Left lung (tissue), 10 donors: ENCODE results near the gene SDF2L1. TPM values are rescaled to one million over a fixed set of nuclear protein-coding genes. Genes with fewer than 3 reads are reported as not detected.
"Not testable (repeated sequence)": the region's sequence is repeated elsewhere in the genome, so short reads cannot be mapped to it uniquely, and the experiment has no call there.

ENCODE experiments used
- ATAC-seq: fragments of 200-7000 bp; cut with Tn5 transposase; one replicate; pipeline ENCODE4 v1.9.1; 2020; ENCODE audit warnings: moderate library complexity
- DNase-seq, 4 donors: peaks; one replicate each; pipeline ENCODE4 v3.0.0-alpha.2; 2013 to 2020
- H3K27ac ChIP-seq, 2 donors: fragments of 200-600 bp; sonication (generic) in 1 of 2; one replicate each; pipeline versions ENCODE4 v1.5.0 to v1.8.0; 2020 to 2021
- H3K27me3 ChIP-seq, 2 donors: fragments of 200-600 bp; sonication (generic) in 1 of 2; one replicate each; pipeline versions ENCODE4 v1.5.0 to v1.8.0; 2020 to 2021
- H3K36me3 ChIP-seq, 2 donors: fragments of 200-600 bp; sonication (generic) in 1 of 2; one replicate each; pipeline versions ENCODE4 v1.5.0 to v1.8.0; 2020 to 2021
- H3K4me1 ChIP-seq, 2 donors: fragments of 200-600 bp; one replicate each; pipeline ENCODE4 v1.8.0; 2021
- H3K4me3 ChIP-seq, 2 donors: fragments of 200-600 bp; sonication (generic) in 1 of 2; one replicate each; pipeline versions ENCODE4 v1.5.0 to v1.8.0; 2020 to 2021; ENCODE audit warnings: mild to moderate bottlenecking in 1 of 2
- H3K9me3 ChIP-seq, 2 donors: fragments of 200-600 bp; sonication (generic) in 1 of 2; one replicate each; pipeline versions ENCODE4 v1.5.0 to v1.8.0; 2020 to 2021
- intact Hi-C, 2 donors: fragments of 100-400 bp; cut with DNase I; formaldehyde crosslinking; loops; one replicate each; pipeline versions ENCODE4 v1.11.2 to v1.14.2; 2022
- polyA plus RNA-seq, 6 donors: library from polyadenylated mRNA; unstranded; fragments of 120-200 nt; gene quantifications; one replicate each; pipeline ENCODE4 v1.2.1, GENCODE V29; 2013; ENCODE audit not compliant: insufficient read length in 6 of 6
- total RNA-seq, 2 donors: library from RNA; stranded (reverse); fragmentation: NEBNext Ultra II Directional; extraction: Animal tissue kit (Norgen Biotek cat#: 25700); gene quantifications; one replicate each; pipeline ENCODE4 v1.2.1, GENCODE V29; 2021
- TF ChIP-seq, protein P1 (sequence below), 2 donors: fragments of 200-600 bp; sonication (generic) in 1 of 2; IDR thresholded peaks; one replicate each; pipeline versions ENCODE4 v1.5.0 to v1.8.0; 2021; ENCODE audit warnings: antibody characterized with exemption in 2 of 2
- donor health status: DM: no; HTN: yes; CAD: no.
- donor health status: DM: no; HTN: no; CAD: no.

Gene SDF2L1
- total and polyA plus RNA-seq, 8 donors, result 11.9 to 82.1 (median 16.7) TPM

DNA sequence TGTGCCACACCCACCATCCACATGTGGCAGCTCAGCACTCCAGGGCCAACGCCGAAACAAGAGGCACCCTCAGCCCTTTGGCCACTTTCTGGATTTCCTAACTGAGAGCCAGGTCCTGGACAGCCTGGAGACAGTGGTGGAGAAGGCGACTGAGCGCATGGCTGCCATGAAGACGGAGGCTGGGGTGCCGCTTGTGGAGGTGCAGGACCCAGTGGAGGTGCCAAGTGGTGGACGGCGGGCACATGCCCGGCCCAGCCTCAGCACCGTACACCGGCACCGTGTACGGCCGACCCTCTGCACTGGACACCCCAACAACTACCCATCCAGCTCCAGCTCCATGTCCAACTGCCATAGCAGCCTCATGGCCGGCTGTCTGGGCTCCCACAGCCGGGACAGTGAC is 8.0 kb upstream of the SDF2L1 start:
- no peak overlapping the region for H3K4me3 ChIP-seq
- TF ChIP-seq, protein P1, sequence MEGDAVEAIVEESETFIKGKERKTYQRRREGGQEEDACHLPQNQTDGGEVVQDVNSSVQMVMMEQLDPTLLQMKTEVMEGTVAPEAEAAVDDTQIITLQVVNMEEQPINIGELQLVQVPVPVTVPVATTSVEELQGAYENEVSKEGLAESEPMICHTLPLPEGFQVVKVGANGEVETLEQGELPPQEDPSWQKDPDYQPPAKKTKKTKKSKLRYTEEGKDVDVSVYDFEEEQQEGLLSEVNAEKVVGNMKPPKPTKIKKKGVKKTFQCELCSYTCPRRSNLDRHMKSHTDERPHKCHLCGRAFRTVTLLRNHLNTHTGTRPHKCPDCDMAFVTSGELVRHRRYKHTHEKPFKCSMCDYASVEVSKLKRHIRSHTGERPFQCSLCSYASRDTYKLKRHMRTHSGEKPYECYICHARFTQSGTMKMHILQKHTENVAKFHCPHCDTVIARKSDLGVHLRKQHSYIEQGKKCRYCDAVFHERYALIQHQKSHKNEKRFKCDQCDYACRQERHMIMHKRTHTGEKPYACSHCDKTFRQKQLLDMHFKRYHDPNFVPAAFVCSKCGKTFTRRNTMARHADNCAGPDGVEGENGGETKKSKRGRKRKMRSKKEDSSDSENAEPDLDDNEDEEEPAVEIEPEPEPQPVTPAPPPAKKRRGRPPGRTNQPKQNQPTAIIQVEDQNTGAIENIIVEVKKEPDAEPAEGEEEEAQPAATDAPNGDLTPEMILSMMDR (IDR thresholded peaks at IDR 0.05), result no peak
- no peaks in the 10 kb centered on the region for H3K36me3 ChIP-seq
- DNase-seq (peak in 1 of 4 donors; percentile 62), ATAC-seq (no peak)
- intact Hi-C loops, result no loop called here
- H3K27ac ChIP-seq, result no peak overlapping the region
- H3K9me3 ChIP-seq, result no peaks in the 10 kb centered on the region
- H3K4me1 ChIP-seq, result peaks cover 0 to 10% of the 10 kb centered on the region in 2 donors
- H3K27me3 ChIP-seq, result no peaks in the 10 kb centered on the region

- Histone ChIP-seq H3K9me3 (no peaks in the 10 kb centered on the region), H3K4me3 (no peak overlapping the region), H3K27me3 (no peaks in the 10 kb centered on the region), H3K36me3 (no peaks in the 10 kb centered on the region), H3K27ac (no peak overlapping the region), H3K4me1 (peaks cover 0 to 6% of the 10 kb centered on the region in 2 donors)
- peak in 1 of 4 donors; percentile 67 for DNase-seq
- no peak for ATAC-seq
- intact Hi-C loops, result no loop called here
- TF ChIP-seq, protein P1 (IDR thresholded peaks at IDR 0.05), result no peak
Measured at GRCh38 chr22:21634844-21635243, 7.3 kb upstream of the SDF2L1 start.

GRCh38 chr22:21635771-21636510 is 6.2 kb upstream of the SDF2L1 start:
- H3K27me3 ChIP-seq, result no peaks in the 10 kb centered on the region
- peak in 1 of 4 donors; percentile 38 for DNase-seq
- no peaks in the 10 kb centered on the region for H3K9me3 ChIP-seq
- ATAC-seq, result no peak
- intact Hi-C loops, result no loop called here
- TF ChIP-seq, protein P1 (IDR thresholded peaks at IDR 0.05), result no peak
- H3K4me3 ChIP-seq, result no peak overlapping the region
- H3K36me3 ChIP-seq, result no peaks in the 10 kb centered on the region
- H3K27ac ChIP-seq, result no peak overlapping the region
- H3K4me1 ChIP-seq, result peaks cover 0 to 1% of the 10 kb centered on the region in 2 donors

GRCh38 chr22:21636629-21637218 is 5.4 kb upstream of the SDF2L1 start:
- TF ChIP-seq, protein P1 (IDR thresholded peaks at IDR 0.05), result no peak
- no peak for ATAC-seq
- no peak overlapping the region for H3K4me3 ChIP-seq

DNA sequence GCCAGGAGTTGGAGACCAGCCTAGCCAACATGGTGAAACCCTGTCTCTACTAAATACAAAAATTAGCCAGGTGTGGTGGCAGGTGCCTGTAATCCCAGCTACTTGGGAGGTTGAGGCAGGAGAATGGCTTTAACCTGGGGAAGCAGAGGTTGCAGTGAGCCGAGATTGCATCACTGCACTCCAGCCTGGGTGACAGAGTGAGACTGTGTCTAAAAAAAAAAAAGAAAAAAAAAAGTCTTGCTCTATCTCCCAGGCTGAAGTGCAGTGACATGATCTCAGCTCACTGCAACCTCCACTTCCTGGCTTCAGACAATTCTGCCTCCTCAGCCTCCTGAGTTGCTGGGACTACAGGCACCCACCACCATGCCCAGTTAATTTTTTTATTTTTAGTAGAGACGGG is 4.7 kb upstream of the SDF2L1 start:
- ATAC-seq, H3K27me3 ChIP-seq, H3K4me1 ChIP-seq, H3K9me3 ChIP-seq, intact Hi-C loops, H3K4me3 ChIP-seq, H3K36me3 ChIP-seq, H3K27ac ChIP-seq: not testable (repeated sequence)
- DNase-seq, result peak in 1 of 4 donors; percentile 8

More at GRCh38 chr22:21636629-21637218, 5.4 kb upstream of the SDF2L1 start:
- Histone ChIP-seq H3K4me1 (peaks cover 0 to 9% of the 10 kb centered on the region in 2 donors), H3K9me3 (no peaks in the 10 kb centered on the region), H3K36me3 (no peaks in the 10 kb centered on the region), H3K27ac (no peak overlapping the region), H3K27me3 (no peaks in the 10 kb centered on the region)
- DNase-seq, result peak in 1 of 4 donors; percentile 46
- intact Hi-C loops, result no loop called here
